HL-60 (cell line): ENCODE measurements around the gene MOB3A.

ENCODE experiments used
- DNase-seq, 2 experiments: peaks; one replicate each; pipeline ENCODE4 v3.0.0-alpha.2; 2010 to 2020; ENCODE audit warnings: low read depth in 1 of 2, low spot score in 1 of 2
- H3K27ac ChIP-seq: fragments of 250-450 bp; sonication (Bioruptor Pico); replicated peaks from 2 replicates; pipeline ENCODE4 v1.5.1; 2020; ENCODE audit warnings: mild to moderate bottlenecking, moderate library complexity
- H3K27me3 ChIP-seq: fragments of 250-450 bp; sonication (Bioruptor Pico); 2 replicates; pipeline ENCODE4 v1.5.1; 2021; ENCODE audit warnings: mild to moderate bottlenecking, moderate library complexity; ENCODE audit not compliant: insufficient read depth, poor library complexity, severe bottlenecking
- H3K4me3 ChIP-seq: replicated peaks from 2 replicates; pipeline ENCODE4 v1.5.1; 2011; ENCODE audit warnings: mild to moderate bottlenecking, control low read depth, low read length; ENCODE audit not compliant: insufficient read depth
- CTCF ChIP-seq: IDR thresholded peaks from one replicate; pipeline ENCODE4 v1.5.1; 2011; ENCODE audit warnings: low read length, control low read depth, inconsistent platforms; ENCODE audit not compliant: insufficient read depth
- GABPA ChIP-seq: IDR thresholded peaks from 2 replicates; pipeline ENCODE4 v1.6.1; 2012; ENCODE audit warnings: low read depth
- POLR2AphosphoS5 ChIP-seq: IDR thresholded peaks from 2 replicates; pipeline ENCODE4 v1.6.1; 2012; ENCODE audit warnings: low read depth
- REST ChIP-seq: IDR thresholded peaks from 2 replicates; pipeline ENCODE4 v1.6.1; 2012; ENCODE audit warnings: low read depth; ENCODE audit not compliant: insufficient replicate concordance
- SPI1 ChIP-seq: IDR thresholded peaks from 2 replicates; pipeline ENCODE4 v1.6.1; 2012; ENCODE audit warnings: low read depth, mild to moderate bottlenecking, borderline replicate concordance

The MOB3A gene

GRCh38 chr19:2121416-2122051, 25.4 kb upstream of the MOB3A start:
- Histone ChIP-seq H3K4me3 (no peak overlapping the region), H3K27me3 (no peaks in the 10 kb centered on the region), H3K27ac (no peak overlapping the region)
- TF ChIP-seq REST (no peak), POLR2AphosphoS5 (no peak), CTCF (no peak), SPI1 (no peak), GABPA (no peak)
- DNase-seq: no peak

GRCh38 chr19:2120821-2121220, 24.7 kb upstream of the MOB3A start:
- no peak overlapping the region for H3K27ac ChIP-seq
- DNase-seq: no peak
- TF ChIP-seq SPI1 (no peak), GABPA (no peak), POLR2AphosphoS5 (no peak), CTCF (no peak), REST (no peak)
- no peak overlapping the region for H3K4me3 ChIP-seq
- H3K27me3 ChIP-seq: no peaks in the 10 kb centered on the region

GRCh38 chr19:2119921-2120785, 24.0 kb upstream of the MOB3A start:
- no peaks in the 10 kb centered on the region for H3K27me3 ChIP-seq
- TF ChIP-seq GABPA: no peak
- DNase-seq: no peak
- H3K27ac ChIP-seq: no peak overlapping the region
- H3K4me3 ChIP-seq: no peak overlapping the region

- TF ChIP-seq GABPA (no peak), SPI1 (no peak), POLR2AphosphoS5 (no peak), REST (no peak)
- DNase-seq: no peak
- Histone ChIP-seq H3K4me3 (no peak overlapping the region), H3K27ac (no peak overlapping the region), H3K27me3 (no peaks in the 10 kb centered on the region)
Observed at GRCh38 chr19:2118438-2118837, 22.3 kb upstream of the MOB3A start.
